Stimulated activated CD8-positive, alpha-beta memory T cell treated with anti-CD3 and anti-CD28 coated beads, Interleukin-15, amount 100 ng/mL, for 4 hours (primary cell): ENCODE results near the gene SKOR1.

ENCODE experiments used
- DNase-seq, 2 donors: peaks; one replicate each; pipeline ENCODE4 v3.0.0-alpha.2; 2020; ENCODE audit warnings: low read depth in 2 of 2

The SKOR1 gene, protein sequence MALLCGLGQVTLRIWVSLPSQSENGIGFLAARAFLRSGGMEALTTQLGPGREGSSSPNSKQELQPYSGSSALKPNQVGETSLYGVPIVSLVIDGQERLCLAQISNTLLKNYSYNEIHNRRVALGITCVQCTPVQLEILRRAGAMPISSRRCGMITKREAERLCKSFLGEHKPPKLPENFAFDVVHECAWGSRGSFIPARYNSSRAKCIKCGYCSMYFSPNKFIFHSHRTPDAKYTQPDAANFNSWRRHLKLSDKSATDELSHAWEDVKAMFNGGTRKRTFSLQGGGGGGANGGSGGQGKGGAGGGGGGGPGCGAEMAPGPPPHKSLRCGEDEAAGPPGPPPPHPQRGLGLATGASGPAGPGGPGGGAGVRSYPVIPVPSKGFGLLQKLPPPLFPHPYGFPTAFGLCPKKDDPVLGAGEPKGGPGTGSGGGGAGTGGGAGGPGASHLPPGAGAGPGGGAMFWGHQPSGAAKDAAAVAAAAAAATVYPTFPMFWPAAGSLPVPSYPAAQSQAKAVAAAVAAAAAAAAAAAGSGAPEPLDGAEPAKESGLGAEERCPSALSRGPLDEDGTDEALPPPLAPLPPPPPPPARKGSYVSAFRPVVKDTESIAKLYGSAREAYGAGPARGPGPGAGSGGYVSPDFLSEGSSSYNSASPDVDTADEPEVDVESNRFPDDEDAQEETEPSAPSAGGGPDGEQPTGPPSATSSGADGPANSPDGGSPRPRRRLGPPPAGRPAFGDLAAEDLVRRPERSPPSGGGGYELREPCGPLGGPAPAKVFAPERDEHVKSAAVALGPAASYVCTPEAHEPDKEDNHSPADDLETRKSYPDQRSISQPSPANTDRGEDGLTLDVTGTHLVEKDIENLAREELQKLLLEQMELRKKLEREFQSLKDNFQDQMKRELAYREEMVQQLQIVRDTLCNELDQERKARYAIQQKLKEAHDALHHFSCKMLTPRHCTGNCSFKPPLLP

DNA sequence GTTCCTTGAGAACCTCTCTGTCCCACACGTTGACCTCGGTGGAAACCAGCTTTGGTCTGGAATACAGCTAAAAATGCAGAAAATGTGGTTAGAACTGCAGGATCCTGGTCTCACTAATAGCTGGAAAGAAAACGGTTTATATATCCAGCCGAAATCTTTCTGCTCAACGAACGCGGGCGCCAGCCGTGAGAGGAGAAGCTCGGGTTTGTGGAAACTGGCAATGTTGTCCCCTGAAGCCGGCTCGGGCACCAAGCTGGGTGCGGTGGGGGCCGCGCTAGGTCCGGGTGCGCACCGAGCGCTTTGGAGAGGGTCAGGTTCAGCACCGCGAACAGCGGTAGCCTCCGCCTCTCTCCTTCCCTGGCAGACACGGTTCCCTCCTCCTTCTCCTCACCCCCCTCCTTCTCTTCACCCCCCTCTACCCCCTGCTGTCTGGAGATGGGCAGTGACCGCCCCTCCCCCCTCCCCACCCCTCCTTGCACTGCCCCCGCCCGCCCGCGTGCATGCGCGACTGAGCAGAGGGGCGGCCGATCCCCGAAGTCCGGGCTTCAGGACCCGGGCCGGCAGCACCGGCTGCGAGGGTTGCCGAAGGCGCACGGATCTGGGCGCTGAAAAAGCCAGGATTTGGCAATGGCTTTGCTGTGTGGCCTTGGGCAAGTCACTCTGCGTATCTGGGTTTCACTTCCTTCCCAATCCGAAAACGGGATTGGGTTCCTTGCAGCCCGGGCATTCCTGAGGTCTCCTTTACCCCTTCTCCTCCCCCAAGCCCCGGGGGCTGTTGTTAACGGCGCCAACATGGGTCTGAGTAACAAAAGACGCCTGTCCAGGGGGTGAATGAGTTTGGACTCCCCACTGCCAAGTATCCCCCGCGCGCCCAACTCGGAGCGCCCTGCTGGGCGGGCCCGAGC is at the start of gene SKOR1:
TSS of gene SKOR1 (plus strand) at position 534 of the 905 bp plus-strand sequence. CDS start at position 628, 94 bp downstream.
- no peak for DNase-seq

DNA sequence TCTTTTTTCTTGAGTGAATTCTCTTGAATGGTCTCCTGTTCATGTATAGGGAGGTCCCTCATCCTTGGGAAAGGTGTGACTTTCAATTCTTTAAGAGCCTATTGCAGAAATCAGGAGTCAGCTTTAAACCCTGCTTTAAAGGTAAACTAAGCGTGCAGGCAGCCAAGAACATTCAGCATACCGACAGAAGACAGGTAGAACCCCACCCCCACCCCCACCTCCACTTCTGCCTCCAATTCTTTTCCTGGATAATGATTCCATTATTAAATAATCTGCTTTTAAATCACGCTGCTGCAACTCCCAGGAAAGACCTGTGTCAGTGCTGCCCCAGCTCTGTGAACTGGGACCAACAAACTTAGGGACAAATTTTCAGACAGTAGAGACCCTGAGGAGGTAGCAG is 49.3 kb upstream of the SKOR1 start:
- no peak for DNase-seq

DNA sequence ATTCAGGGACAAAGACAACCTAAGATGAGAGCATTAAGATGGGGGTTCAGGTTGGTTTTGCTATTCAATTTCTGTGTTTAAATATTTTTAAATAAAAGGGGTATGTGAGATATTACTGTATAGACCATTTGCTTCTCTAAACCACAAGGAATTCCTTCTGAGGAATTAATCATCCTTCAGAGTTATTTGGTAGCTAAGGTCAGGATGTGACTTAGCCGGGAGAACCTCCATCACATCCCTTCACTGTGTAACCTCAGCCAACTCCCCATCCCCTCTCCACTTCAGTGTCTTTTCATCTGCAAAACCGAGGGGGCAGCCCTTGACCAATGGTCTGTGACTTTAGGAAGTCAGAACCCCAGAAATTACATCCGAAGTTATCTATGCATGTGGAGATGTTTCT is 48.7 kb upstream of the SKOR1 start:
- no peak for DNase-seq

DNA sequence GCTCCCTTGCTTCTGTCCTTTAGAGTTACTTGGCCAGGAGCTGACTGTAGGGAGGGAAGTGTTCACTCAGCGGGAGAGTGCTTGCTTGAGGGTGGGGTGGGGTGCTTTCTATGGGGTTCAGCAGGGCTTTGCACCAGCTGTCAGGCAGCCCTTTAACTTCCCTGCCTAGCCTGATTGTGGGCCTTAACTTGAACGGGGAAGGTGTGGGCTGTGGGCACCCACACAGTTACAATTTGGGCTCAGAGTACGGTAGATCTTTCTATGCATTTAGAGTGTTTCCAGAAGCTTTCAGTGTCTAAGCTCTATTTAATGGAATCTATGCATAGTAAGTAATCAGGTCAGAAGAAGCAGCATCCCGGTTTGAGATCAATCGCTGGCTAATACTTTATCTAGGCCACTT is 48.2 kb upstream of the SKOR1 start:
- no peak for DNase-seq

DNA sequence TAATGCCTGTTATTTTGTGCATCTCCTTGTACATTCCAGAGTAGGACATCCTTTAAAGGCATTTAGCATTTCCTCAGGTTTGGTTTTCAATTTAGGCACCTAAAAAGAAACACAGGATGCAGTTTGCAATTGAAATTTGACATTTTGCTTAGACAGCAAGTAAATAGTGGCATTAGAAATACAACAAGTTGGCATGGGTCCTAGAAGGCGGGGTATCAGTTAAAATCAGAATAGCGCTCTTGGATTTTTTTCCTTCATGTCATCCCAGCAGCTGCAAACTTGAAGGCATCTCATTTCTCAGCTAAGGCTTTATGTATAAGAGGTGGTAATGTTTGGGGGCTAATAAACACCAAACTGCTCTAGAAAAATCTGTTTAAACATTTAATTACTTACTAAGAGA is 47.5 kb upstream of the SKOR1 start:
- no peak for DNase-seq

DNA sequence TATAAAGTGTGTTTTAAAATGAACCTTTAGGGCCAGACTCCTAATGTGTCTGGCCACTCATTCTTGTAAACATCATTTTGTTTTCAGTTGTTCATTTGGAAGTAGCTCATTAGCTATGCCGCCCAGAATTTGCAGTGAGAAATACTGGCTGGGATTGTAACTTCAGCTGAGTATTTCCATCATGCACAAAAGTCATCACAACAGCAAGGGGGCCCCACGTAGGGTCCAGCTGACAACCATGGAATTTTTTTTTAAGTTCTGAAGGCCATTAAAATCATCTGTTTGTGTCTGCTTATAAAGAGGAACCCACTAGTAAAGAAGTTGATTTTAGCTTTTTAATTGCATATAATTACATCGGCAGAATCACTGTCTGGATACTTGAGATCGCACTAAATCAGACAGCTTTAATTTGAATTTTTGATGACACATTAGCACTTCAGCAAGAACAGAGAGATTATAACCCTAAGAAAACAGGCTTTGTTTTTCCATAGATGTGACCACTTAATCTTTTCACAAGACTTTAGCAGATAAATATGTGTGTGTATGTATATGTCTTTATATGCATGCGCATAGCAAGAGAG is 46.3 kb upstream of the SKOR1 start:
- DNase-seq: no peak

DNA sequence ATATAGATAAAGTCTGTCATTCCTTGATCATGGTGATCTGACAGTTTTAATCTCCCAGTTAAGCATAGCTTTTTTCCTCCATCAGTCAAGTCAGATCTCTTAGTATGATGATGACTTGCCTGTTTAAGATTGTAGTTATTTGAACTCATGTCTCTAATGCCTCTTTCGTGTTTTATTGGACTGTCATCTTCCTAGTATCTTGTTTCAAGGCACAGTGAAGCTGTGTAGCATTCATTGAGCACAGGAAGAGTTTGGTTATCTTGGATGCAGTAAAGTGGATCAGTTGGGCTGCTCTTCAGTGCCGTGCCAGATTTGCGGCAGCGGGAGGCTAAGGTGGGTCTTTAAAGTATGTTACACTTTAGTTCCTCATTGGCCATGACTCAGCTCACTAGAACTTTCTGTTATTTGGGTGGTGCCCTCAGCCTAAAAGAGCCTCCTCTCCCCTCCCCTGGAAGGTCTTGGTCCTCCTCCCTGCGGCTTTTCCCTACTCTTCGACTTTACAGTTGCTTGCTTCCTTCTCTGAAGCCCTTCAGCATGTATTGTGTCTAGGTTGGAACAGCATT is 45.7 kb upstream of the SKOR1 start:
- DNase-seq: no peak

DNA sequence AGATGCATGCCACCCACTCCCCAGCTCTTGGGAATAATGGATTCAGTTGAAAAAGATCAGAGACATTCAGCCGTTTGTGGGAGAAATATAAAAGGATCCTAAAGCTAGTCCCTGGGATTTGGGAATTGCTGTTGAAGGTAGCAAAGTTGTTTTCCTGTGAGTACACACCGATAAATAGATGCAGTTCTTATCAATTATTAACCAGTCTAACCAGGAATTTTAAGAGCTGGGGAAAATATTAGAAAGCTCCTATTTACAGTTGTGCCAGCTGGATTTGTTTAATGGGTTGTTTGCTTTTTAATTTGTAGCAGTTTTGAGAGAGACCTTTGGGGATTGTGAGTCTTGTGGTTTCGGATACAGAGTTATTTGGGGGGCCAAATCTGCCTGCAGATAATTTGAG is 44.2 kb upstream of the SKOR1 start:
- no peak for DNase-seq

DNA sequence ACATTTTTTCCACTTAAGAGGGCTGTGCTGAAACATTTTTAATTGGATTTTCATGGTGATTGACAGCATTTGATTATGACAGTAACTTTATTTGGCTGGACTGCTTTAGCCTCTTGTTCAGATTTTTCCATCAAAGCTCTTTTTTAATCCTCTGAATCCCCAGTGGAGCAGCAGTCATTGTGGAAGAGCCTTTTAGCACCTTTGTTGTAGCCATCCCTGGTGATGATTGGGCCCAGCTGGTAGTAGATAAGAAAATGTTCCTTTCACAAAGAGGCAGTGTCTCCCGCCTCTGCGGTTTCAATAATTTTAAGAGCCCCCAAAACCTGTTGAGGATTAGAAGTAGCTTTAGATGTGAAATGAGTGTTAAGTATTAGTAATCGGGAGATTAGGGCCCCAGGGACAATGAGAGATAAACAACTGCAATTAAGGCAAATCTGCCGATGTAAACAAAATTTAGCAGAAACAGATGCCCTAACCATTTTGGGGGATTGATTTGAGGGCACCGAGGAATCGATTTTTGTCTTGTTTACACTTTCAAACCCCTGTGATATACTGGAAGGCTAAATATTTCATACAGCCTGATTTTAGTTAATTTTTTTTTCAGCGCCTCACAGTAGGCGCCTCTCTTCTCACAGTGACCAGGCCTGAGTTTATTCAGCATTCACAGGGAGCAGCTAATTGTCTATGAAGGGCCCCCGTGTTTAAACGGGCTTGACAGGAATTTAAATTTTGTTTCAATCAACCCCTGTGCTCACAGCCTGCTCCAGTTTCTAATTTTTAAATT is 43.2 kb upstream of the SKOR1 start:
- DNase-seq: no peak

DNA sequence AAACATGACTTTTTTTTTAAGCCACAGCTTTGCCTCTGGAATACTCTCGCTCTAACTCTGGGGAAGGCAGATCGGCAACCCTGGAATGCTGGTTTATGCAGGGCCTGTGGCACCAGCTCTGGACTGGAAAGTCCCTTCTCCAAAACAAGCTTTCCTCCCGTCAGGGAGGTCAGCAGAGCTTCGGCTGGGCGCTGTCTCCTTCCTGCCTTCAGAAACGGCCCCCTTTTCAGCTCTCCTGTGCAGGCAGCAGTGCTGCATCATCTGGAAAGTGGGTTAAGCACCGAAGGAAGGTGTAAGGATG is 42.7 kb upstream of the SKOR1 start:
- no peak for DNase-seq

DNA sequence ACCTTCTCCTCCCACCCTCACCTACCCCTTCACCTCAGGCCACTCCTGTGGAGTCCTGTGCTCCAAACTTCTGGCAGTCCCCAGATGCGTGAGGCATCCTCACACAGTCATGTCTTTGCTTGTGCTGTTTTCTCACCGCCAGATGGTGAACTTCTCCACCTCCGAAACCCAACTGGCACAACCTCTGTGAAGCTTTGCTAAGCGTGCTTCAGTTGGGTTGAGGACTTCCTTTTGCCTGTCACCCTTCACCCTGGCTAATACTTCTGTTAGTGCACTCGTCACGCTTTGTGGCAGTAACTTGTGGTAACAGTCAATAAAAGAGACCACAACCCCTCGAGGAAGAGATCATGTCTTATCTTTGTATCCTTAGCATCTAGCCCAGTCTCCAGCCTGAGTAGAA is 42.0 kb upstream of the SKOR1 start:
- no peak for DNase-seq

DNA sequence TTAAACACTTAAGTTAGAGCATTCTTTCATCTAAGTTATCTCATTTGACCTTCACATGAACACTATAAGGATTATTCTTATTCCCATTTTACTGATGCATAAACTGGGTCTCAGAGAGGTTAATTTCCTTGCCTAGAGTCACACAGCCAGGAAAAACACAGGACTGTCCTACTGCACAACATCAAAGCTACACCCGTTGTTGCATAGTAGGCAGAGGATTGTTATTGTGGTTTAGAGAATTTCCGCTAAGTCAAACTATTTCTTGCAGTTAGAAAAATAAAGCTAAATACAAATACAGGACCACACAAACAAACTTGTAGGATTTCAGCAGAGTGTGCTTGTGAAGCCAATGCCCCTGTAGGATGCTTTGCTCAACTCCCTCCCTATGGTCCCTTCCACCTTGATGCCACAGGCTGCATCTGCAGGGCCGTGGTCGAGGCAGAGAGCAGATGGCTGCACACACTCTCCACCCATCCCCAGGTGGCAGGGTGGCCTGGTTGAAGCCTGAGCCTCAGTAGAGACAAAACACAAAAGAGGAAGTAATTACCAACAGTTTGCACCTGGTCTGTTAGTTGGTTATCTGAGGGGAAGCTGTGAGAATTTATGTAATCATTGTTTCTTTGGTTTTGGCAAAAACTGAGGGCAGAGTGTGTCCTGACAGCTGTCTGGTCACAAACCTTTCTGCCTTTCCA is 41.1 kb upstream of the SKOR1 start:
- DNase-seq: no peak

DNA sequence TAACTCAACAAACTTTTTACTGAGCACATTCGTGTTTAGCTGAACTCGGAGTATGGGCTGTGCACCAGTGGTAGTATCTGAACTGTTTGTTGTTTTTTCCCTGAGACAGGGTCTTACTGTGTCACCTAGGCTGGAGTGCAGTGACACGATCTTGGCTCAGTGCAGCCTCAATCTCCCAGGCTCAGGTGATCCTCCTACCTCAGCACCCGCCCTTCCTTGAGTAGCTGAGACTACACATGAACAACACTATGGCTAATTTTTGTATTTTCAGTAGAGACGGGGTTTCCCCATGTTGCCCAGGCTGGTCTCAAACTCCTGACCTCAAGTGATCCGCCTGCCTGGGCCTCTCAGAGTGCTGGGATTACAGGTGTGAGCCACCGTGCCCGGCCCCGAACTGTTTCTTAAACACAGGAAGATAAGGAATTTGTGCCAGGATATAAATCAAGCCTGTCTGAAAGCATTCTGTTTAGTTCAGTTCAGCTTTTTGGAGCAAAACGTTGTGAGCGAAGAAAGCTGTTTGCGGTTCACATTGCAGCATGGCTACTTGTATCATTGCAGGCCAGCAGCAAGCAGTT is 40.4 kb upstream of the SKOR1 start:
- DNase-seq: no peak

DNA sequence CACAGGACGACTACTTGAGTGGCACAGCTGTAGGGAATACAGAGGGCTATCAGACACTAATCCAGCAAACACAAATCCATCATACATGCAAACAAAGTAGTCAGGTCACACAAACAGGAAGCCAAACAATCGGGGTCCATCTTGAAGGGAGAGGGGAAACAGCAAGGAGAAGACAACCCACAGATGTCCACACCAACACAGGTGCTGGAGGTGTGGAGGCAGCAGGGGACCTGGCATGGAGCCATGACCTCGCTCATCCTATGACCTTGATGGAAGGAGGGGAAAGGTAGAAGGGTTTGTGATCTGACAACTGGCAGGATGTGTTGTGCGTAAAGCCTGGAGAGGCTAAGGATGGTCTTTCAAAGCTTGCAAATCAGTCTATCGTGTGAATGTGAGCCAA is 39.9 kb upstream of the SKOR1 start:
- no peak for DNase-seq

DNA sequence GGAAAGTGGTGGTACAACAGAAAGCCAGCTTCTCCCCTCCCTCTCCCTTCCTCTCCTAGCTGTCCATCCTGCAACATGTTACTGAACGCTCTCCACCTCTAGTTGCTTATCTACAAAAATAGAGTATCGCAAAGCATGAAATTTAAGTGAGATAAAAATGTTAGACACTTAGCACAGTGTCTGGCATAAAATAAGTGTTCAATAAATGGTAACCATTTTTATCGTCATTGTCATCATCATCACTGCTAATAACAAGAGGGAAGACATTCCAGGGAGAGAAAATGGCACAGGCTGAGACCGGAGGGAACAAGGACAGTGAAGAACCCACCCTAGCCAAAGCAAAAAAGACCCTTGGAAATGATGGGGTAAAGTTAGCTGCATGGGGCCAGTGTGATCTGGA is 38.7 kb upstream of the SKOR1 start:
- no peak for DNase-seq

DNA sequence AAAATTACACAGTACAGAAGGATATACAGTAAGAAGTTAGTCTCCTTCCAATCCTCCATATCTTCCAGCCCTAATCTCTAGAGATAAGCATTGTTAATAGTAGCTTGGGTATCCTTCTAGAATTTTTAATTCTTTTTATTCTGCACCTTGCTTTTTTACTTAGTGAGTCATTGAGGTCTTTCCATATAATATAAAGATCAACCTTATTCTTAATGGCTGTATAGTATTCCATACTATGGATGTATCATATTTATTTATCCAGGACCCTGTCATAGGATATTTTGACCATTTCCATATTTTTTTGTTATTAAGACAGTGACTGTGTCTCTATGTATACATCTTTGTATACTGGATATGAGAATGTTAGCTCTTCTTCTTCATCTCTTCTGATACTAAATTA is 36.3 kb upstream of the SKOR1 start:
- no peak for DNase-seq

DNA sequence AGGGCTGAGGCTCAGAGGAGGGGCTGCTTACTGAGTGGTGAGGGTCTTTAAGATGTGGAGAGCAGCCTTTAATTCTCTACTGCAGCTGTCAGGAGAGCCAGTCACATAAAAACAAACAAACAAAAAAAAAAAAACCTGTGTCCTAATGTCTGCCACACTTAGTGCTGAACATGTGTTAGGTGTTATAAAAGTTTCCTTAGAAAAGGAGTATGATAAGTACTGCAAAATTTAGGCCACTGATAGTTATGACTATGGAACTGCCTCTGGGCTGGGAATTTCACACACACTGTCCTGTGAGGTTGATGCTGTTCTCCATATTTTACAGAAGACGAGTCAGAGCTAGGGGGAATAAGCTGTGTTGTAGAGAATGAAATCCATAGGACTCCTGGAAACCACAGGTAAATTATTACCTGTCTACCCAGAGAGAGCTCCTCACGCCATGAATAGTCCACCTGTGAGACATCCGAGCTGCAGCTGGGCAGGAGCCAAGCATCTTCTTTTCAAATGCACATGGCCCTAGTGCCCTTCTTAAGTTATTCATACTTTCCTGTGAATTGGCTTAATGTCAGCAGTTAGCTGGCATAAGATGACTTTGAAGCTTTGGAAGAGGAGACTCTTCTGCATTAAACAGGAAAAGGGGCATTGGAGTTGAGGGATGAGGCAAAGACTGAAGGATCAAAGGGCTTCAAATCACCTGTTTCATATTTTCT is 34.5 kb upstream of the SKOR1 start:
- no peak for DNase-seq

DNA sequence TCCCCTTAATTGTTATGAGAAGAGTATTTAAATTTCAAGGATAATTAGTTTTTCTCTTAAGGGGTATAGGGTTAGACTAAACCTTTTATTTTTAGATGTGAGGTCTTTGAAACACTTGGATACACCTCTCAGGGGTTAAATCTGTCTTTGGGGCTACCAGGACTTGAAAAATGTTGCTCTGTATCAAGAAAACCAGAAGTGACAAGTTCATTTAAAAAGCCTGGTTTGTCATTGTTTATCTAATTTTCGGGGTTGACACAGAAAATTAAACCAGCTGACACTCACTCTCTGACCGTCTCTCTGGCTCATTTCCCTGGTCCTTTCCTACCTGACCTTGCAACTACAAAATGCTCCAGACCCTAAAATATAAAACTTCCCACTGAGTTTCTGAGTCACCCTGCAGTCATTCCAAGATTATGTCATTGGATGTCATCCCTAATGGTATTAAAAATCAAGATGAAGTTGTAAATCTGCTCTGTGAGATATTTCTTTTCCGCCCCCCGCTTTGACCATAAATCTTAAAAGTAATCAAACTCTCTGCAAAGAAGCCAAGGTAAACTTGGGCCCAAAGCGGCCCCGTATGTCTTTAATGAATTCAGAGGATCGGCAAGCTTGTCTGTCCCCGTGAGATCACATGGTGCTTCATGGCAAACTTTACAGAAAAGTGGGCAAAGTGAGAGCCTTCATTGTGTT is 32.9 kb upstream of the SKOR1 start:
- no peak for DNase-seq
